ENCODE measurements around the gene TBXA2R.

The TBXA2R gene

GRCh38 chr19:3603121-3603811, 3.4 kb downstream of the TBXA2R start:
- H3K4me1 ChIP-seq (ENCODE audit: control insufficient read depth, insufficient read depth, low read length), result peaks cover 6% of the 10 kb centered on the region; the same call in 1 of the 2 replicates

GRCh38 chr19:3601021-3601420, 5.7 kb downstream of the TBXA2R start:
- peaks cover 14% of the 10 kb centered on the region for H3K27me3 ChIP-seq (ENCODE audit: control insufficient read depth, insufficient read depth, low read length)
- no peaks in the 10 kb centered on the region for H3K9me3 ChIP-seq (ENCODE audit: control insufficient read depth, insufficient read depth, low read length)
- H3K4me3 ChIP-seq (ENCODE audit: low read depth, low read length), result no peak overlapping the region
- no peak overlapping the region for H3K27ac ChIP-seq (ENCODE audit: low read depth, low read length)
- H3K36me3 ChIP-seq (ENCODE audit: control insufficient read depth, insufficient read depth, low read length), result no peaks in the 10 kb centered on the region
- no peaks in the 10 kb centered on the region for H3K4me1 ChIP-seq (ENCODE audit: control insufficient read depth, insufficient read depth, low read length)
- H3K9ac ChIP-seq (ENCODE audit: low read depth, low read length), result no peak overlapping the region

More at GRCh38 chr19:3603121-3603811, 3.4 kb downstream of the TBXA2R start:
- Histone ChIP-seq H3K27ac (ENCODE audit: low read depth, low read length) (no peak overlapping the region), H3K36me3 (ENCODE audit: control insufficient read depth, insufficient read depth, low read length) (no peaks in the 10 kb centered on the region), H3K9ac (ENCODE audit: low read depth, low read length) (no peak overlapping the region), H3K27me3 (ENCODE audit: control insufficient read depth, insufficient read depth, low read length) (peaks cover 16% of the 10 kb centered on the region), H3K9me3 (ENCODE audit: control insufficient read depth, insufficient read depth, low read length) (no peaks in the 10 kb centered on the region), H3K4me3 (ENCODE audit: low read depth, low read length) (no peak overlapping the region)

- Histone ChIP-seq H3K27ac (ENCODE audit: low read depth, low read length) (no peak overlapping the region), H3K36me3 (ENCODE audit: control insufficient read depth, insufficient read depth, low read length) (no peaks in the 10 kb centered on the region)
These were observed 6.9 kb downstream of the TBXA2R start for GRCh38 chr19:3599776-3600187.

GRCh38 chr19:3595521-3596061, 11.1 kb downstream of the TBXA2R start:
- H3K27me3 ChIP-seq (ENCODE audit: control insufficient read depth, insufficient read depth, low read length), result no peaks in the 10 kb centered on the region
- no peaks in the 10 kb centered on the region for H3K36me3 ChIP-seq (ENCODE audit: control insufficient read depth, insufficient read depth, low read length)
- H3K9me3 ChIP-seq (ENCODE audit: control insufficient read depth, insufficient read depth, low read length), result peaks cover 4% of the 10 kb centered on the region; the same call in 1 of the 2 replicates
- H3K4me3 ChIP-seq (ENCODE audit: low read depth, low read length), result no peak overlapping the region
- no peak overlapping the region for H3K27ac ChIP-seq (ENCODE audit: low read depth, low read length)
- H3K4me1 ChIP-seq (ENCODE audit: control insufficient read depth, insufficient read depth, low read length), result no peaks in the 10 kb centered on the region
- no peak overlapping the region for H3K9ac ChIP-seq (ENCODE audit: low read depth, low read length)

More at GRCh38 chr19:3599776-3600187, 6.9 kb downstream of the TBXA2R start:
- Histone ChIP-seq H3K9me3 (ENCODE audit: control insufficient read depth, insufficient read depth, low read length) (no peaks in the 10 kb centered on the region), H3K4me1 (ENCODE audit: control insufficient read depth, insufficient read depth, low read length) (no peaks in the 10 kb centered on the region), H3K9ac (ENCODE audit: low read depth, low read length) (no peak overlapping the region), H3K4me3 (ENCODE audit: low read depth, low read length) (no peak overlapping the region), H3K27me3 (ENCODE audit: control insufficient read depth, insufficient read depth, low read length) (0 out of 2 replicates have a peak, but pooled peaks cover 2% of the 10 kb centered on the region)

GRCh38 chr19:3593156-3593555, 13.5 kb downstream of the TBXA2R start:
- Histone ChIP-seq H3K36me3 (ENCODE audit: control insufficient read depth, insufficient read depth, low read length) (no peaks in the 10 kb centered on the region), H3K9ac (ENCODE audit: low read depth, low read length) (no peak overlapping the region), H3K9me3 (ENCODE audit: control insufficient read depth, insufficient read depth, low read length) (peaks cover 4% of the 10 kb centered on the region; the same call in 1 of the 2 replicates), H3K27me3 (ENCODE audit: control insufficient read depth, insufficient read depth, low read length) (no peaks in the 10 kb centered on the region), H3K27ac (ENCODE audit: low read depth, low read length) (no peak overlapping the region), H3K4me3 (ENCODE audit: low read depth, low read length) (no peak overlapping the region), H3K4me1 (ENCODE audit: control insufficient read depth, insufficient read depth, low read length) (no peaks in the 10 kb centered on the region)

- Histone ChIP-seq H3K9me3 (ENCODE audit: control insufficient read depth, insufficient read depth, low read length) (peaks cover 4% of the 10 kb centered on the region; the same call in 1 of the 2 replicates), H3K4me3 (ENCODE audit: low read depth, low read length) (no peak overlapping the region), H3K27me3 (ENCODE audit: control insufficient read depth, insufficient read depth, low read length) (no peaks in the 10 kb centered on the region), H3K9ac (ENCODE audit: low read depth, low read length) (no peak overlapping the region), H3K36me3 (ENCODE audit: control insufficient read depth, insufficient read depth, low read length) (no peaks in the 10 kb centered on the region), H3K27ac (ENCODE audit: low read depth, low read length) (no peak overlapping the region), H3K4me1 (ENCODE audit: control insufficient read depth, insufficient read depth, low read length) (no peaks in the 10 kb centered on the region)
These were observed 14.6 kb downstream of the TBXA2R start for GRCh38 chr19:3591876-3592613.

- H3K9me3 ChIP-seq (ENCODE audit: control insufficient read depth, insufficient read depth, low read length), result peaks cover 4% of the 10 kb centered on the region; the same call in 1 of the 2 replicates
- H3K9ac ChIP-seq (ENCODE audit: low read depth, low read length), result no peak overlapping the region
- no peaks in the 10 kb centered on the region for H3K36me3 ChIP-seq (ENCODE audit: control insufficient read depth, insufficient read depth, low read length)
- no peaks in the 10 kb centered on the region for H3K4me1 ChIP-seq (ENCODE audit: control insufficient read depth, insufficient read depth, low read length)
- no peak overlapping the region for H3K27ac ChIP-seq (ENCODE audit: low read depth, low read length)
- H3K27me3 ChIP-seq (ENCODE audit: control insufficient read depth, insufficient read depth, low read length), result peaks cover 6% of the 10 kb centered on the region; the same call in 1 of the 2 replicates
- no peak overlapping the region for H3K4me3 ChIP-seq (ENCODE audit: low read depth, low read length)
These were observed 15.6 kb downstream of the TBXA2R start for GRCh38 chr19:3590991-3591659.

GRCh38 chr19:3589949-3590348, 16.7 kb downstream of the TBXA2R start:
- H3K27me3 ChIP-seq (ENCODE audit: control insufficient read depth, insufficient read depth, low read length), result peaks cover 16% of the 10 kb centered on the region
- H3K9ac ChIP-seq (ENCODE audit: low read depth, low read length), result no peak overlapping the region
- H3K27ac ChIP-seq (ENCODE audit: low read depth, low read length), result no peak overlapping the region
- H3K4me1 ChIP-seq (ENCODE audit: control insufficient read depth, insufficient read depth, low read length), result no peaks in the 10 kb centered on the region
- H3K9me3 ChIP-seq (ENCODE audit: control insufficient read depth, insufficient read depth, low read length), result peaks cover 4% of the 10 kb centered on the region; the same call in 1 of the 2 replicates
- no peaks in the 10 kb centered on the region for H3K36me3 ChIP-seq (ENCODE audit: control insufficient read depth, insufficient read depth, low read length)
- no peak overlapping the region for H3K4me3 ChIP-seq (ENCODE audit: low read depth, low read length)

GRCh38 chr19:3589439-3589838, 17.2 kb downstream of the TBXA2R start:
- no peak overlapping the region for H3K27ac ChIP-seq (ENCODE audit: low read depth, low read length)
- H3K36me3 ChIP-seq (ENCODE audit: control insufficient read depth, insufficient read depth, low read length), result no peaks in the 10 kb centered on the region
- H3K4me3 ChIP-seq (ENCODE audit: low read depth, low read length), result no peak overlapping the region
- H3K4me1 ChIP-seq (ENCODE audit: control insufficient read depth, insufficient read depth, low read length), result no peaks in the 10 kb centered on the region
- H3K9ac ChIP-seq (ENCODE audit: low read depth, low read length), result no peak overlapping the region
- H3K9me3 ChIP-seq (ENCODE audit: control insufficient read depth, insufficient read depth, low read length), result peaks cover 4% of the 10 kb centered on the region; the same call in 1 of the 2 replicates
- H3K27me3 ChIP-seq (ENCODE audit: control insufficient read depth, insufficient read depth, low read length), result peaks cover 18% of the 10 kb centered on the region

GRCh38 chr19:3586707-3587346, 19.8 kb downstream of the TBXA2R start:
- no peaks in the 10 kb centered on the region for H3K4me1 ChIP-seq (ENCODE audit: control insufficient read depth, insufficient read depth, low read length)
- H3K36me3 ChIP-seq (ENCODE audit: control insufficient read depth, insufficient read depth, low read length), result no peaks in the 10 kb centered on the region
- H3K9me3 ChIP-seq (ENCODE audit: control insufficient read depth, insufficient read depth, low read length), result peaks cover 4% of the 10 kb centered on the region; the same call in 1 of the 2 replicates
- no peak overlapping the region for H3K9ac ChIP-seq (ENCODE audit: low read depth, low read length)
- no peak overlapping the region for H3K27ac ChIP-seq (ENCODE audit: low read depth, low read length)
- no peak overlapping the region for H3K4me3 ChIP-seq (ENCODE audit: low read depth, low read length)
- peaks cover 24% of the 10 kb centered on the region for H3K27me3 ChIP-seq (ENCODE audit: control insufficient read depth, insufficient read depth, low read length)

All from HUES48 (cell line).